Adipocyte (in vitro differentiated cells): ENCODE data around the gene ANKRD11.

Experiments
- DNase-seq: peaks from one replicate; pipeline ENCODE4 v3.0.0-alpha.2; 2015; ENCODE audit warnings: low read depth
- H3K27me3 ChIP-seq: replicated peaks from 2 replicates; pipeline ENCODE4 v1.7.0; 2013; ENCODE audit warnings: mild to moderate bottlenecking, low read length, moderate library complexity; ENCODE audit not compliant: control insufficient read depth, insufficient read depth
- H3K36me3 ChIP-seq: 2 replicates; pipeline ENCODE4 v1.7.0; 2013; ENCODE audit warnings: low read length, mild to moderate bottlenecking, moderate library complexity; ENCODE audit not compliant: control insufficient read depth, insufficient read depth, severe bottlenecking
- H3K4me1 ChIP-seq: 2 replicates; pipeline ENCODE4 v1.7.0; 2013; ENCODE audit warnings: mild to moderate bottlenecking, low read length, moderate library complexity; ENCODE audit not compliant: control insufficient read depth, insufficient read depth
- H3K4me3 ChIP-seq: 2 replicates; pipeline ENCODE4 v1.7.0; 2013; ENCODE audit warnings: mild to moderate bottlenecking, low read length, moderate library complexity
- H3K9ac ChIP-seq: 2 replicates; pipeline ENCODE4 v1.7.0; 2013; ENCODE audit warnings: mild to moderate bottlenecking, low read length, moderate library complexity
- H3K9me3 ChIP-seq: 2 replicates; pipeline ENCODE4 v1.7.0; 2013; ENCODE audit warnings: mild to moderate bottlenecking, low read length, moderate library complexity; ENCODE audit not compliant: control insufficient read depth

The ANKRD11 gene

GRCh38 chr16:89317101-89317671, 173.2 kb downstream of the ANKRD11 start:
- no peak for DNase-seq
- Histone ChIP-seq H3K9me3 (no peaks in the 10 kb centered on the region), H3K36me3 (peaks cover 26% of the 10 kb centered on the region), H3K4me1 (peaks cover 42% of the 10 kb centered on the region), H3K4me3 (no peak overlapping the region), H3K27me3 (no peaks in the 10 kb centered on the region), H3K9ac (no peak overlapping the region)

DNA sequence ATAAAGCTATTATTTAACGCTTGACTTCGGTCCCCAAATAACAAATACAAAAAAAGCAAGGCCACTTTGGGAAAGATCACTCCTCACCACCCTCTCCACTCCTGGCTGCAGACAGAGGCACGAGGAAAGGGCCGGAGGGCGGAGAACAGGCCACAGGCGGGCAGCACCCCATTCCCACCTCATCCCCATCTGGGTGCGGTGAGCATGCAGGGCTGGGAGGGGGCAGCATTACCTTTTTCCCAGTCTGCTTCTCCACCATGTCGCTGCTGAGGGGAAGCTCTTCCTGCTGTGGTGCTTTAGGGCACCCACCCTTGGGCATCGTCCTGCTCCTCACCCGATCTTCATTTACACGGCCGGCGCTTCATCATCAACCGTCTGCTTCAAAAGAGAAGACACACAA, 173.7 kb downstream of the ANKRD11 start:
- H3K36me3 ChIP-seq, result peaks cover 29% of the 10 kb centered on the region
- DNase-seq, result no peak

GRCh38 chr16:89315791-89316581, 174.4 kb downstream of the ANKRD11 start:
- H3K4me1 ChIP-seq, result peaks cover 33% of the 10 kb centered on the region
- H3K9me3 ChIP-seq, result no peaks in the 10 kb centered on the region
- H3K9ac ChIP-seq, result no peak overlapping the region
- H3K36me3 ChIP-seq, result peaks cover 34% of the 10 kb centered on the region
- no peak for DNase-seq
- H3K4me3 ChIP-seq, result no peak overlapping the region
- no peaks in the 10 kb centered on the region for H3K27me3 ChIP-seq

More for the DNA sequence above, 173.7 kb downstream of the ANKRD11 start:
- Histone ChIP-seq H3K27me3 (no peaks in the 10 kb centered on the region), H3K4me1 (peaks cover 37% of the 10 kb centered on the region), H3K4me3 (no peak overlapping the region), H3K9ac (no peak overlapping the region), H3K9me3 (no peaks in the 10 kb centered on the region)

- H3K9ac ChIP-seq, result no peak overlapping the region
- no peak overlapping the region for H3K4me3 ChIP-seq
- peaks cover 26% of the 10 kb centered on the region for H3K4me1 ChIP-seq
- no peak for DNase-seq
- no peaks in the 10 kb centered on the region for H3K27me3 ChIP-seq
- peaks cover 34% of the 10 kb centered on the region for H3K36me3 ChIP-seq
- H3K9me3 ChIP-seq, result no peaks in the 10 kb centered on the region
Measured at GRCh38 chr16:89315271-89315670, 175.1 kb downstream of the ANKRD11 start.

- peaks cover 34% of the 10 kb centered on the region for H3K36me3 ChIP-seq
- DNase-seq, result no peak
Measured at GRCh38 chr16:89314854-89315253, 175.5 kb downstream of the ANKRD11 start.

GRCh38 chr16:89314357-89314756, 176.0 kb downstream of the ANKRD11 start:
- Histone ChIP-seq H3K36me3 (peaks cover 34% of the 10 kb centered on the region), H3K4me1 (peaks cover 17% of the 10 kb centered on the region), H3K9me3 (no peaks in the 10 kb centered on the region), H3K9ac (peak overlapping the region; percentile 19), H3K4me3 (no peak overlapping the region), H3K27me3 (no peaks in the 10 kb centered on the region)
- DNase-seq, result no peak

More at GRCh38 chr16:89314854-89315253, 175.5 kb downstream of the ANKRD11 start:
- Histone ChIP-seq H3K27me3 (no peaks in the 10 kb centered on the region), H3K4me3 (no peak overlapping the region), H3K9ac (no peak overlapping the region), H3K9me3 (no peaks in the 10 kb centered on the region), H3K4me1 (peaks cover 22% of the 10 kb centered on the region)

DNA sequence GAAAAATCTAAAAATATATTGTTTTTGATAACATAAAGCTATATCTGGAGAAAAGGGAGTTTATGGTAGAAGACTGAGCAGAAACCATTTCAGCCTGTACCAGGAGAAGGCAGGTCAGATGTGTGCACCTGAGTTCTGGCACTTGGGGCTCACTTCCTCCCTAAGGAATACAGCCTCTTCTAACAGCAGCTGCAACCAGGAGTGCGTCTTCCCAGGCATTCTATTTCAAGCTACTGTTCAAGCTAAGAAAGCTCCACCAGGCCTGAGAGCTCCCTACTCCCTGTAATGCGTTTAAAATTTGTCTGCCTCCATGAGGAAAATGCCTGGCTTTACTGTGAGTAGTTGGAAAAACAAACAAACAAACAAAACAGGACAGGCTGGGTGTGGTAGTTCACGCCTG, 176.8 kb downstream of the ANKRD11 start:
- Histone ChIP-seq H3K9ac (no peak overlapping the region), H3K36me3 (peaks cover 34% of the 10 kb centered on the region)
- no peak for DNase-seq

DNA sequence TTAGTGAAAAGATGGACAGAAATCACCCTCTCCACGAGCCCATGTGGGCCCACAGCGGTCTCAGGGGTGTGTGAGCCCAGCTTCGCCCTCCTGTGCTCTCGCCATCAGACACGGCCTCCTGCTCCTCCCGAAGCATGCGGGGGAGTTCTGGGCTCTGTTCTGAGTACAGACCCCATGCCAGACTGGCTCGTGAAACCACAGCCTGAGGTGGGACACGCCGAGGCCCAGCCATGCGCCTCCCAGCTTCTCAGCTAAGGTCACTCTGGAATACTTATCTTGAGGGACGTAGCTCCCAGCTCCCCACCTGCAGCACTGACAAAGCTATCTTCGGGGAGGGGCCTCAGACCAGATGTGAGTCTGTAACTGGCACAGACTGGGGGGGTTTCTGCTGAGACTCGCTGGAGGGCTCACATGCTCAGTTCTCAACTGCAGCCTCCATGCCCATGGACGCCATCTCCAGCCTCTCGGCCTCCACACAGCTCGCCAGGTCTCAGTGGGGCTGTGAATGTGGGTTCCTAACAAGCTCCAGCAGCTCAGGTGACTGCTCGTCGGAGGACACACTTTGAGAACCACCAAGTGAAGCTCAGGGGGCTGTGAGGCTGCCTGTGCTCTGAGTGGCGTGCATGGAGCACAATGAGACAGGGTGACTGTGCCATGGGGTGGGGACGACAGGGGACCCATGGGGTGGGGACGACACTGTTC, 177.6 kb downstream of the ANKRD11 start:
- Histone ChIP-seq H3K9me3 (no peaks in the 10 kb centered on the region), H3K9ac (no peak overlapping the region), H3K4me1 (peaks cover 9% of the 10 kb centered on the region), H3K36me3 (peaks cover 34% of the 10 kb centered on the region), H3K27me3 (no peaks in the 10 kb centered on the region), H3K4me3 (no peak overlapping the region)
- DNase-seq, result no peak

More for the DNA sequence above, 176.8 kb downstream of the ANKRD11 start:
- Histone ChIP-seq H3K4me1 (peaks cover 9% of the 10 kb centered on the region), H3K27me3 (no peaks in the 10 kb centered on the region), H3K4me3 (no peak overlapping the region), H3K9me3 (no peaks in the 10 kb centered on the region)

DNA sequence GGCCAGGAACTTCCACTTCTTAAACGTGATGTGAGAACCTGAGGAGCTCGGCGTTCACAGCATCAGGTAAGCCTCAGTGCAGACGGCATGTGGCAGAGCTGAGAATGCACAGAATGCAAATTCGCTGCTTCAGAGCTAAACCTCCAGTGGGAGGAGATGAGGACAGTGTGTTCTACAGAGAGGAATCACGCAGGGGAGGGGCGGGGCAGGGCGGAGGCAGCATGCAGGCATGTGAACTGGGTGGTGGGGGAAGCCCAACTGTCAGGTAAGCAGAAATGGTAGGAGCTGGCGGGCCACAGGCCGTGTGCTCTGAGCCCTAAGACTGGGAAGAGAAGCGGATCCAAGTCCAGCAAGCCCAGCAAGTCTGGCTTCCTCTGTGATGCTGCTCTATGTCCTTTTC, 178.2 kb downstream of the ANKRD11 start:
- H3K36me3 ChIP-seq, result peaks cover 34% of the 10 kb centered on the region

GRCh38 chr16:89311636-89312035, 178.7 kb downstream of the ANKRD11 start:
- H3K36me3 ChIP-seq, result peaks cover 31% of the 10 kb centered on the region
- no peaks in the 10 kb centered on the region for H3K9me3 ChIP-seq
- DNase-seq, result no peak
- H3K27me3 ChIP-seq, result no peaks in the 10 kb centered on the region
- H3K9ac ChIP-seq, result no peak overlapping the region
- H3K4me1 ChIP-seq, result peaks cover 9% of the 10 kb centered on the region
- no peak overlapping the region for H3K4me3 ChIP-seq

More for the DNA sequence above, 178.2 kb downstream of the ANKRD11 start:
- Histone ChIP-seq H3K27me3 (no peaks in the 10 kb centered on the region), H3K4me3 (no peak overlapping the region), H3K4me1 (peaks cover 9% of the 10 kb centered on the region), H3K9ac (no peak overlapping the region), H3K9me3 (no peaks in the 10 kb centered on the region)
- no peak for DNase-seq

GRCh38 chr16:89309438-89310122, 180.8 kb downstream of the ANKRD11 start:
- peaks cover 29% of the 10 kb centered on the region for H3K36me3 ChIP-seq
- H3K9ac ChIP-seq, result no peak overlapping the region

More at GRCh38 chr16:89309438-89310122, 180.8 kb downstream of the ANKRD11 start:
- Histone ChIP-seq H3K9me3 (no peaks in the 10 kb centered on the region), H3K27me3 (no peaks in the 10 kb centered on the region), H3K4me1 (no peaks in the 10 kb centered on the region), H3K4me3 (no peak overlapping the region)
- no peak for DNase-seq
